H54 (cell line): Measurements from ENCODE around the gene SELENOH.

Experiments
- DNase-seq: peaks from one replicate; pipeline ENCODE4 v3.0.0; 2011; ENCODE audit warnings: low spot score, mixed read lengths; ENCODE audit not compliant: insufficient read length
- FAIRE-seq: peaks from 3 replicates; lab custom pipeline; 2011; peaks lifted over from hg19 to GRCh38; lab: Jason Lieb, UNC
- POLR2A ChIP-seq: IDR thresholded peaks from 2 replicates; pipeline ENCODE4 v1.6.1; 2011; ENCODE audit warnings: low read depth, mild to moderate bottlenecking, low read length

SELENOH gene

DNA sequence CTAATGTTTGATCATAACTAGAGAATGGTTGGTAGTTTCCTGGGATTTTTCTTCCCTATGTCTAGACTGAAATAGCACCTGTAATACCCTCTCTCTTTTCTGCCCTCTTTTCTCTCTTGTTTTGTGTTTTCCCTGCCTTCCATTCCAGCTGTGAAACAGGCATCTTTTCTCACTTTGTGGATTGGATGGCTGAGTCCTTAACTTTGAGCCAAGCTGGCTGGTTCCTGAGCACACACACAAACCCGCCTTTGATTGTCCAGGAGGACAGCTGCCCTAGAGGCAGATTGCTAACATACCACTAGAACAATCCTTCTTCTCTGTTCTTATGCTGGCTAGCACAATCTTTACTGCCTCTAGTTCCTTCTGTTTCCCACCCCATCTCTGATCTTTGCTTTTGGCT, 38.0 kb downstream of the SELENOH start:
- FAIRE-seq: no peak

GRCh38 chr11:57781529-57781943, 40.2 kb downstream of the SELENOH start:
- FAIRE-seq (no peak), DNase-seq (no peak)
- no peak for TF ChIP-seq POLR2A

More for the DNA sequence above, 38.0 kb downstream of the SELENOH start:
- no peak for TF ChIP-seq POLR2A
- no peak for DNase-seq

DNA sequence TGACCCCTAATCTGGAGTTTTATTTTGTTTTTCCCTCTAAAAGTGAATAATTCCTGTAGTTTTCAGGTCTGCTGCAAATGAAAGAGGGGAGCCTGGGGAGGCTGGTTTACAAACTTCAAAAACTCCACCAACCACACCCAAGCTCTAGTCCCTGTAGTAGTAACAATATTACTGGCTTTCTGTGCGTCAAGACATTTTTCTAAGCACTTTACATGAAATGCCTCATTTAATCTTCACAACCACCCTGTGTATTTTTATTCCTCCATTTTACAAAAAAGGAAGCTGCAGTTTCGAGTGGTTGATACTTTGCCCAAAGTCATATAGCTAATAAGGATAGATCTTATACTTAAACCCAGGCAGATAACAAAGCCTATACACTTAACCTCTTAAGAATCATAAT, 43.8 kb downstream of the SELENOH start:
- no peak for TF ChIP-seq POLR2A
- DNase-seq (no peak), FAIRE-seq (no peak)

GRCh38 chr11:57786436-57786835, 45.1 kb downstream of the SELENOH start:
- DNase-seq (no peak), FAIRE-seq (no peak)
- TF ChIP-seq POLR2A: no peak

DNA sequence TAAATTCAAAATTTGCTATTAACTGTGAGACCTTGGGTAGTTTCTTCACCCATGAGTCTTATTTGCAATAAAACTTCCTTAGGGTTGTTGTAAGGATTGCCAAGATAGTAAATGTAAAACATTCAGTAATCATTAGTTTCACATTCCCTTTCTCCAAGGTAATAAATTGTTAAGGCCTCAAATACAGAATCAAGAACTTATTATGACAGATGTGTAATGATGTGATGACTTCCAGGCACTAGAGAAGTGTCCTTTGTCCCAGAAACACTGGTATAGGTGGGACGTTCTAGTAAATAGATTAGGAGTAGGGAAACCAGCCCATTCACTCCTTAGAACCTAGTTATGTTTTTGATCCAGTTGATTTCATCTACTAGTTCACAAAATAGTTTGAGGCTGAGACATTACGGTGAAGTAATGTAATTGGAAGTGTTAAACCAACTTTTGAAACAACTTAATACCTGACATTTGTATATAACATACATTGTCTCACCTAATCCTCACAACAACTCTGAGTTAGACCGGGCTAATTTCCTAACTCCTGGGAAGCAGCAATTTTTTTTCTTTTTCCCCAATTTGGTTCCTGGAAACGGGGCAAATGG, 45.8 kb downstream of the SELENOH start:
- no peak for TF ChIP-seq POLR2A
- no peak for FAIRE-seq
- DNase-seq: no peak

DNA sequence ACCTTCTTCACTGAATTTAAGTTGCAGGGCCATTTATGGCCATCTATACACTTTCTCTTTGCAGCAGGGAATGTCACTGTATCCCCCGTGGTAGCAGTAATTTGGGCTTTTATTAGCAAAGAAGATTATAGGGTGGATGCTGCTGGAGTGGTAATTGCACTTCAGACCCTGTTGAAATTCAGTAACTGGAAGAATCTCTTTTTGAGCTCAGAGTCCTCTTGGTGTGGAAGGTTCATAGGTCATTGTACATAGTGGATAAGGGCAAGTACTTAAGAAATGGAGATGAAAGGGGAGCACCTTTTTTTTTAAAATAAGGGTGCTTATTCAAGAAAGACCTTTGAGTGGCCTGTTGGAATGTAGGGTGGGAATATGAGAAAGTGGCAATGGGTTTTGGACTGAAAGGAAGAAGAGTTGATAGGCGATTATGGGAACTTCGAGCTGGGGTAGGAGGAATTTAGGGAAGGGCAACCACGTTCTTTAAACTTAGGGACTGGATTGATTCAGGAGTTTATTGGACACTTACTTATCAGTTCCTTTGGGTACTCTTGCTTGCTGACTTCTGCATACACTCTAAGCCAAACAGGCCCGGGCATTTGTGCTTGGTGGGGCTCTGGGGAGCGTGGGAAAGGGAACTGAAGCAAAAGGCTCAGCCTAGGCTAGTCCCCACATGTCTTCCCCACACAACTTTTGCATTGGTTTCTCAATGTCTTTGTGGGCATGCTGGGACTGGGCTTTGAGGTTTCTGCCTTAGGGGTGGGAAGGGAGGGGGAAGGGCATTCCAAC, 46.8 kb downstream of the SELENOH start:
- no peak for DNase-seq
- no peak for FAIRE-seq
- no peak for TF ChIP-seq POLR2A

- no peak for FAIRE-seq
- DNase-seq: no peak
- no peak for TF ChIP-seq POLR2A
Observed at GRCh38 chr11:57788703-57789088, 47.4 kb downstream of the SELENOH start.

GRCh38 chr11:57791321-57792059, 50.2 kb downstream of the SELENOH start:
- DNase-seq (no peak), FAIRE-seq (no peak)
- no peak for TF ChIP-seq POLR2A

- no peak for TF ChIP-seq POLR2A
- no peak for FAIRE-seq
- DNase-seq: no peak
Observed at GRCh38 chr11:57792060-57792541, 50.8 kb downstream of the SELENOH start.

DNA sequence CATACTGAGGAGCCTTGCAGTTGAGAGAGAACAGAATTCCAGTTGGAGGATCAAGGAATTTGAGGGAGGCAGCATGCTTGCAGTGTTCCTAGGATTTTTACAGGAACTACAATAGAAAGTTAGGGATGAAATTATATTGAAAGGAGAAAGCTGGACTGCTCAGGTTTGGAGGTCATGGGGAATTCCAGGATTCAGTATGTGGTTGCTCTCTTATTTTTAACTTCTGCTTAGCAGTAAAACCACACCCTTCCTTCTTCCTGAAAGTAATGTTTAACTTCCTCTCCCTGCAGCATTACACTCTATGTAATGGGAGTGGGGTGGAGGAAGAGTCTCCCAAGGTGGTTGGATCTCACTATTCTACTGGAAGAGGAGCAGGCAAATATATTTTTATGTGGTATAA, 51.6 kb downstream of the SELENOH start:
- no peak for TF ChIP-seq POLR2A
- no peak for DNase-seq
- FAIRE-seq: no peak
